Fibroblast of villous mesenchyme (primary cell): ENCODE measurements around the gene XPOT. TPM values are rescaled to one million over a fixed set of nuclear protein-coding genes. Genes with fewer than 3 reads are reported as not detected.

Experiments
- DNase-seq: peaks from one replicate; pipeline ENCODE4 v3.0.0-alpha.2; 2010; ENCODE audit warnings: low read depth
- H3K4me3 ChIP-seq: 2 replicates; pipeline ENCODE4 v1.5.1; 2011; ENCODE audit warnings: low read depth, mild to moderate bottlenecking, low read length
- CTCF ChIP-seq: IDR thresholded peaks from 2 replicates; pipeline ENCODE4 v1.5.1; 2012; ENCODE audit warnings: low read depth, mild to moderate bottlenecking, low read length; ENCODE audit not compliant: insufficient read depth
- small RNA-seq: library from RNA; depleted of rRNA; stranded (forward); fragments of <200 nt; gene quantifications from one replicate; pipeline ENCODE3, GENCODE V24; 2012
- total RNA-seq: library from RNA; depleted of rRNA; stranded (reverse); fragments of >200 nt; gene quantifications from 2 replicates; pipeline ENCODE4 v1.2.3, GENCODE V29; 2012

The XPOT gene
- total RNA-seq, 1 donor, result 146 TPM

- DNase-seq, result no peak
- H3K4me3 ChIP-seq, result no peak overlapping the region
- no peak for TF ChIP-seq CTCF
Measured at GRCh38 chr12:64494998-64495729, 91.0 kb downstream of the XPOT start.

- no peak for DNase-seq
- H3K4me3 ChIP-seq, result no peak overlapping the region
- no peak for TF ChIP-seq CTCF
Measured at GRCh38 chr12:64496839-64497400, 92.7 kb downstream of the XPOT start.

GRCh38 chr12:64497484-64497883 is 93.3 kb downstream of the XPOT start:
- H3K4me3 ChIP-seq, result no peak overlapping the region
- no peak for TF ChIP-seq CTCF
- DNase-seq, result no peak

- no peak for TF ChIP-seq CTCF
- no peak for DNase-seq
- no peak overlapping the region for H3K4me3 ChIP-seq
Measured at GRCh38 chr12:64497903-64498302, 93.7 kb downstream of the XPOT start.

GRCh38 chr12:64500394-64500793 is 96.2 kb downstream of the XPOT start:
- no peak for DNase-seq
- no peak for TF ChIP-seq CTCF
- H3K4me3 ChIP-seq, result no peak overlapping the region

Small RNA genes lying within 50 kb of the gene (small RNA-seq; reads per million reads assigned to genes)
- gene RF01210, result not detected

Other genes with a start within 250 kb of the XPOT start
- 8.2 and 9.0 TPM in 2 replicates for gene KICS2, start 182.1 kb upstream of the XPOT start, total RNA-seq
- gene C12orf56, start 13.6 kb upstream of the XPOT start, total RNA-seq, result 0.64 and 0.86 TPM in 2 replicates
- gene TBK1, start 47.7 kb downstream of the XPOT start, total RNA-seq, result 33.2 and 47.5 TPM in 2 replicates
- gene RASSF3, start 206.1 kb downstream of the XPOT start, total RNA-seq, result 20.3 and 31.1 TPM in 2 replicates